DOHH2 (cell line): Measurements from ENCODE around the gene TRAF6.

ENCODE experiments used
- CTCF ChIP-seq: fragments of 200-600 bp; sonication (generic); IDR thresholded peaks from one replicate; pipeline ENCODE4 v1.5.1; 2014; ENCODE audit warnings: antibody characterized with exemption, mild to moderate bottlenecking, low read depth, low read length; ENCODE audit not compliant: poor library complexity, severe bottlenecking
- EZH2phosphoT487 ChIP-seq: fragments of 200-600 bp; sonication (generic); IDR thresholded peaks from 2 replicates; pipeline ENCODE4 v1.6.1; 2017; ENCODE audit warnings: borderline replicate concordance, mild to moderate bottlenecking, antibody characterized with exemption, low read length, moderate library complexity, mixed read lengths

DNA sequence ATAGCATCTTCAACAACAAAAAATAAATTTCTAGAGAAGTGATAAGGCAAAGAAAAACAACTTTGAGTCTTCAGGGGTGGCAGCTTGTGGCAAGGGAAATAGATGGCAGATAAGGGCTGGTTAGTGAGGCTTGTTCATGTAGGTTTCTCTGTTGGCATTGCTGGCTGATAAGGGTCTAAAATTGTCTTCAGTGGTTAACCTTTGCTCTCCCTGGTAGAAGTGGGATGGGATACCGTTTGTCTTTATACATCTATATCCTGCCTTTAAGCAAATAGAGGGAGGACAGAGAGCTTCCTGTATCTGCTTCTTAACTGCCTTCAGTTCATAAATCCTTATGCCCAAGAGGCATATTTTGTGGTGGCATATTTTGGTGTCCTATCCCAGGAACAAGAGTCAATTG is 57.1 kb downstream of the TRAF6 start:
- no peak for TF ChIP-seq CTCF
- TF ChIP-seq EZH2phosphoT487: no peak
